ENCODE measurements around the gene CPA5.

CPA5 gene

GRCh38 chr7:130333832-130334231 lies 10.8 kb upstream of the CPA5 start:
- peaks cover 6% of the 10 kb centered on the region for H3K4me1 ChIP-seq (ENCODE audit: insufficient read depth, insufficient read length)

DNA sequence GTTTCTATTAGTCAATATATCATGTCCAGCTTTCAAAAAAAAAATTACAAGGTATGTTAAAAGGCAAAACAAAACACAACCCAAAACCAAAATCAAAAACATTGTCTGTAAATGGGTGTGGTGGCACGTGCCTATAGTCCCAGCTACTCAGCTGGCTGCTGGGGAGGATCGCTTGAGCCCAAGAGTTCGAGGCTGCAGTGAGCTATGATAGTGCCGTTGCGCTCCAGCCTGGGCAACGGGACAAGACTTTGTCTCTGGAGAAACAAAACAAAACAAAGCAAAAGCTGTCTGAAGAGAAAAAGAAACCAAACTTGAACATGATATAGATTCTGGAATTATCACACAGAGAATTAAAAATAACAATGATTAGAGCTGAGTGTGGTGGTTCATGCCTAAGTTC lies 10.3 kb upstream of the CPA5 start:
- H3K27me3 ChIP-seq (ENCODE audit: insufficient read depth, insufficient read length), result no peaks in the 10 kb centered on the region
- no peaks in the 10 kb centered on the region for H3K9me3 ChIP-seq (ENCODE audit: insufficient read depth, low read length)
- DNase-seq (ENCODE audit: low read depth, low spot score), result no peak
- no peak overlapping the region for H3K4me3 ChIP-seq (ENCODE audit: insufficient read length, low read depth)
- H3K9ac ChIP-seq (ENCODE audit: insufficient read length, low read depth), result no peak overlapping the region
- H3K4me1 ChIP-seq (ENCODE audit: insufficient read depth, insufficient read length), result peaks cover 6% of the 10 kb centered on the region
- no peaks in the 10 kb centered on the region for H3K36me3 ChIP-seq (ENCODE audit: insufficient read depth, insufficient read length, low read length)
- no peak for TF ChIP-seq ZNF274 (IDR thresholded peaks at IDR 0.05; ENCODE audit: low read depth, low read length)
- no peak for TF ChIP-seq YY1 (IDR thresholded peaks at IDR 0.05; ENCODE audit: insufficient read depth, insufficient read length)
- TF ChIP-seq SUZ12 (IDR thresholded peaks at IDR 0.05; ENCODE audit: extremely low read depth, insufficient read depth, insufficient read length), result no peak

More at GRCh38 chr7:130333832-130334231, 10.8 kb upstream of the CPA5 start:
- Histone ChIP-seq H3K9me3 (ENCODE audit: insufficient read depth, low read length) (no peaks in the 10 kb centered on the region), H3K9ac (ENCODE audit: insufficient read length, low read depth) (no peak overlapping the region), H3K36me3 (ENCODE audit: insufficient read depth, insufficient read length, low read length) (no peaks in the 10 kb centered on the region), H3K27me3 (ENCODE audit: insufficient read depth, insufficient read length) (no peaks in the 10 kb centered on the region), H3K4me3 (ENCODE audit: insufficient read length, low read depth) (no peak overlapping the region)
- DNase-seq (ENCODE audit: low read depth, low spot score), result no peak
- TF ChIP-seq ZNF274 (IDR thresholded peaks at IDR 0.05; ENCODE audit: low read depth, low read length), result no peak
- TF ChIP-seq SUZ12 (IDR thresholded peaks at IDR 0.05; ENCODE audit: extremely low read depth, insufficient read depth, insufficient read length), result no peak
- TF ChIP-seq YY1 (IDR thresholded peaks at IDR 0.05; ENCODE audit: insufficient read depth, insufficient read length), result no peak

DNA sequence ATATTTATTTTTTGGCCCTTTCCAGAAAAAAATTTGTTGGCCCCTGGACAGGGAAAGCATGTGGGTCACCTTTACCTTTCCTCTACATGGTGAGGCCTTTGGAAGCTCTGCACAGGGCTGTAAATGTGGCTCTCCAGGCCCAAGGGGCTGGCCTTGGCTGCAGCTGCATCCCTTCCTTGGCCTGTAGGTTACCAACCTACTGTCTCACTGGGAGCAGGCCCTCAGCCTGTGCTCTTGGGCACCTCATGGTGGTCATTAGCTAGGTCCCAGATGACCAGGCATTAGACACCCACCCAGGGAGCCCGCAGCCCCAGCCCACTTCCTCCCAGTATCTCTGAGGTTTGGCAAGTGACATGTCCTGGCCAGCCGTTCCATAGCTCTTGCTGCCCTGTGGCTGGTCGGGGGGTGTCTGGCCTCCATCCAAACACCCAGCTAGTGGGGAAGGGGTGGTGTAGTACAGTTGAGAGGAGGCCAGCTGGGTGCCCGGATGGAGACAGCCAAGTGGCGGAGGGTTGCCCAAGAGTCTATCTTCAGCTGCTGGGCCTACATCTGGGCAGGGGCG lies 7.1 kb upstream of the CPA5 start:
- Histone ChIP-seq H3K4me1 (ENCODE audit: insufficient read depth, insufficient read length) (peaks cover 4% of the 10 kb centered on the region), H3K36me3 (ENCODE audit: insufficient read depth, insufficient read length, low read length) (no peaks in the 10 kb centered on the region), H3K9me3 (ENCODE audit: insufficient read depth, low read length) (no peaks in the 10 kb centered on the region), H3K9ac (ENCODE audit: insufficient read length, low read depth) (no peak overlapping the region), H3K4me3 (ENCODE audit: insufficient read length, low read depth) (no peak overlapping the region), H3K27me3 (ENCODE audit: insufficient read depth, insufficient read length) (no peaks in the 10 kb centered on the region)
- TF ChIP-seq YY1 (IDR thresholded peaks at IDR 0.05; ENCODE audit: insufficient read depth, insufficient read length) (no peak), SUZ12 (IDR thresholded peaks at IDR 0.05; ENCODE audit: extremely low read depth, insufficient read depth, insufficient read length) (no peak), ZNF274 (IDR thresholded peaks at IDR 0.05; ENCODE audit: low read depth, low read length) (no peak)
- DNase-seq (ENCODE audit: low read depth, low spot score), result no peak

DNA sequence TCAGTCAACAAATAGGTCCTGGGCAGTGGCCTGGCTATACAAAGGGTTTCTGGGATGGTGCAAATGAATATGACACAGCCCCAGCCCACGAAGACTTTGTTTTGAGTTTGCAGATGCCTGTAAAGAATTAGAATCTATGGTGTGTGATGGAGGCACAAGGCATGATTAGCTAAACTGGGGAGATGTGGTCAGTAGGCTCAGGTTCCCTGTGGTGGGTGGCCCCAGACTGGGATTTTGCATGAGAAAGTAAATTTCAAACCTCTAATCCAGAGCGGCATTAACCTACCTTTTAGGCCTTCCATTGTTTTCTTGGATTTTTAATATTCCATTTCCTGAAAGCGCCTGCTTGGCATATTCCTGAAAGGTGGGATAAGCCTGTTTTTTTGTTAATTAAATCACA lies 6.4 kb upstream of the CPA5 start:
- TF ChIP-seq ZNF274 (IDR thresholded peaks at IDR 0.05; ENCODE audit: low read depth, low read length) (no peak), SUZ12 (IDR thresholded peaks at IDR 0.05; ENCODE audit: extremely low read depth, insufficient read depth, insufficient read length) (no peak), YY1 (IDR thresholded peaks at IDR 0.05; ENCODE audit: insufficient read depth, insufficient read length) (no peak)
- H3K4me1 ChIP-seq (ENCODE audit: insufficient read depth, insufficient read length), result peaks cover 4% of the 10 kb centered on the region
- no peaks in the 10 kb centered on the region for H3K9me3 ChIP-seq (ENCODE audit: insufficient read depth, low read length)
- no peak overlapping the region for H3K4me3 ChIP-seq (ENCODE audit: insufficient read length, low read depth)
- H3K27me3 ChIP-seq (ENCODE audit: insufficient read depth, insufficient read length), result no peaks in the 10 kb centered on the region
- no peak for DNase-seq (ENCODE audit: low read depth, low spot score)
- no peaks in the 10 kb centered on the region for H3K36me3 ChIP-seq (ENCODE audit: insufficient read depth, insufficient read length, low read length)
- no peak overlapping the region for H3K9ac ChIP-seq (ENCODE audit: insufficient read length, low read depth)

DNA sequence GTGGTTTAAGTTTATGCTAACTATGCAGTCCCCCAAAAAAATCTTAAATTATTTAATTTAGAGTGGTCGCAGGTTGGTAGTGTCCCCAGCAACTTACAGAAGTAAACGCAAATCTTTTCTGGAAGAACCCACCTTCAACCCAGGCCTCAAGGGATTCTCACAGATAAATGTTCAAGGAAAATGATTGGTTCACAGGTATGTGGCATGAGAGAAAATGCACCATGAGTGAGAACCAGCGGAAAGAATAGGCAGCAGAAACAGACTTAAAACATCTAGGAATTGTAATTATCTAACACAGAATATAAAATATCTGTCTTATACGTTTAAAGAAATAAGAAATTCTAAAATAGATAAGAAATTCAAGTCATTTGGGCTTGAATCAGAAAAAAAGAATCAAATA lies 2.7 kb upstream of the CPA5 start:
- Histone ChIP-seq H3K4me1 (ENCODE audit: insufficient read depth, insufficient read length) (peaks cover 4% of the 10 kb centered on the region), H3K27me3 (ENCODE audit: insufficient read depth, insufficient read length) (no peaks in the 10 kb centered on the region), H3K9ac (ENCODE audit: insufficient read length, low read depth) (no peak overlapping the region), H3K36me3 (ENCODE audit: insufficient read depth, insufficient read length, low read length) (no peaks in the 10 kb centered on the region), H3K4me3 (ENCODE audit: insufficient read length, low read depth) (no peak overlapping the region), H3K9me3 (ENCODE audit: insufficient read depth, low read length) (no peaks in the 10 kb centered on the region)
- DNase-seq (ENCODE audit: low read depth, low spot score), result no peak
- TF ChIP-seq YY1 (IDR thresholded peaks at IDR 0.05; ENCODE audit: insufficient read depth, insufficient read length), result no peak
- no peak for TF ChIP-seq SUZ12 (IDR thresholded peaks at IDR 0.05; ENCODE audit: extremely low read depth, insufficient read depth, insufficient read length)

- no peak overlapping the region for H3K9ac ChIP-seq (ENCODE audit: insufficient read length, low read depth)
- no peaks in the 10 kb centered on the region for H3K9me3 ChIP-seq (ENCODE audit: insufficient read depth, low read length)
- H3K4me1 ChIP-seq (ENCODE audit: insufficient read depth, insufficient read length), result peaks cover 3% of the 10 kb centered on the region
- no peak for DNase-seq (ENCODE audit: low read depth, low spot score)
- no peaks in the 10 kb centered on the region for H3K27me3 ChIP-seq (ENCODE audit: insufficient read depth, insufficient read length)
- H3K36me3 ChIP-seq (ENCODE audit: insufficient read depth, insufficient read length, low read length), result no peaks in the 10 kb centered on the region
- no peak overlapping the region for H3K4me3 ChIP-seq (ENCODE audit: insufficient read length, low read depth)
- no peak for TF ChIP-seq SUZ12 (IDR thresholded peaks at IDR 0.05; ENCODE audit: extremely low read depth, insufficient read depth, insufficient read length)
- no peak for TF ChIP-seq YY1 (IDR thresholded peaks at IDR 0.05; ENCODE audit: insufficient read depth, insufficient read length)
- no peak for TF ChIP-seq ZNF274 (IDR thresholded peaks at IDR 0.05; ENCODE audit: low read depth, low read length)
These were observed 1.8 kb upstream of the CPA5 start for GRCh38 chr7:130342701-130343380.

GRCh38 chr7:130345136-130345535 lies 520 bp downstream of the CPA5 start:
- Histone ChIP-seq H3K36me3 (ENCODE audit: insufficient read depth, insufficient read length, low read length) (no peaks in the 10 kb centered on the region), H3K9me3 (ENCODE audit: insufficient read depth, low read length) (no peaks in the 10 kb centered on the region), H3K4me3 (ENCODE audit: insufficient read length, low read depth) (no peak overlapping the region), H3K27me3 (ENCODE audit: insufficient read depth, insufficient read length) (no peaks in the 10 kb centered on the region), H3K4me1 (ENCODE audit: insufficient read depth, insufficient read length) (no peaks in the 10 kb centered on the region), H3K9ac (ENCODE audit: insufficient read length, low read depth) (no peak overlapping the region)
- TF ChIP-seq ZNF274 (IDR thresholded peaks at IDR 0.05; ENCODE audit: low read depth, low read length) (no peak), YY1 (IDR thresholded peaks at IDR 0.05; ENCODE audit: insufficient read depth, insufficient read length) (no peak), SUZ12 (IDR thresholded peaks at IDR 0.05; ENCODE audit: extremely low read depth, insufficient read depth, insufficient read length) (no peak)
- no peak for DNase-seq (ENCODE audit: low read depth, low spot score)

All from NT2/D1 (cell line).